NOMO-1 (cell line): Measurements from ENCODE around the gene TBCE.

Experiments
- DNase-seq, 2 experiments: peaks; one replicate each; lab custom pipeline; 2025; ENCODE audit not compliant: unreplicated experiment in 2 of 2; lab: John Stamatoyannopoulos, UW

The TBCE gene, protein sequence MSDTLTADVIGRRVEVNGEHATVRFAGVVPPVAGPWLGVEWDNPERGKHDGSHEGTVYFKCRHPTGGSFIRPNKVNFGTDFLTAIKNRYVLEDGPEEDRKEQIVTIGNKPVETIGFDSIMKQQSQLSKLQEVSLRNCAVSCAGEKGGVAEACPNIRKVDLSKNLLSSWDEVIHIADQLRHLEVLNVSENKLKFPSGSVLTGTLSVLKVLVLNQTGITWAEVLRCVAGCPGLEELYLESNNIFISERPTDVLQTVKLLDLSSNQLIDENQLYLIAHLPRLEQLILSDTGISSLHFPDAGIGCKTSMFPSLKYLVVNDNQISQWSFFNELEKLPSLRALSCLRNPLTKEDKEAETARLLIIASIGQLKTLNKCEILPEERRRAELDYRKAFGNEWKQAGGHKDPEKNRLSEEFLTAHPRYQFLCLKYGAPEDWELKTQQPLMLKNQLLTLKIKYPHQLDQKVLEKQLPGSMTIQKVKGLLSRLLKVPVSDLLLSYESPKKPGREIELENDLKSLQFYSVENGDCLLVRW

DNA sequence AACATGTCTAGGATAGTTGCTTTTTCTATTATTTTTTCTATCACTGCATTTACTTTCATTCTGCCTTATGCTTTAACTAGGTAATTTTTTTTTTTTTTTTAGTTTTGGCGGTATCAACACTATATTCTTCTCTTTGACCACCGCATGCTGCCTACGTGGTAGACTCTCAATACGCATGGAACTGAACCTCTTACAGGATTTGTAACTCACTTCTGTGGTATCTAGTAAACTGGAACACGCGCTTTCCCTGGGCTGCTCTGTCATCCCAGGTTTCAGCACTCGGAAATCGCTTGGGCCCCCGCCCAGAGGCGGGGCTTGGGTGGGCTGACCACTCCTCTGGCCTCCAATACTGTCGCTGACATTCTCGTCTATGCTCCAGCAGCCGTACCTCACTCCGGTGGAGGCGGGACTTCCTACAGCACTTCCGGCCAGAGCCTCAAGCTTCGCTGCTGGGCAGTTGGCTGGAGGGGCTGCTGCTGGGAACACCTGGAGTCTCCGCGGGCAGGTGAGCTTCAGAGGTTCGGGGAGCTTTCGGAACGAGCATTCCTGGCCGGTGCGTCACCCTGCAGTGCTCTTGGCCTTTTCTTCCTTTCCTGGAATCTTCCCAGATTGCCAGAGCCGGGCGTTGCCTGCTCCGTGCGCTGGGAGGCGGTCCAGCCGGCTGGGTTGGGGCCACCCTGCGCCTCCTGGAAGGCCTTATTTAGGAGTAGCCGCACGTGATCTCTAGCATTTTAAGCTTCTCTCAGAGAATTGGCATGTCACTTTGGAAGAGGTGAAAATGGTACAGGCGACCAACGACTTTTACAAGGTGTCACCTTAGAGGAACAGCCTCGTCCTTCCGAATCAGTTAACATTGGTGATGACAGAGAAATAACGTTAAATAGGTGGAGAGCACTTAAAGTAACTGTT is at the start of gene TBCE:
Gene TBCE, plus strand, starts transcription at position 428 of the 909 bp plus-strand sequence. CDS start 12,623 bp downstream, outside the sequence.
- peak; percentile 95 to 98 for DNase-seq

DNA sequence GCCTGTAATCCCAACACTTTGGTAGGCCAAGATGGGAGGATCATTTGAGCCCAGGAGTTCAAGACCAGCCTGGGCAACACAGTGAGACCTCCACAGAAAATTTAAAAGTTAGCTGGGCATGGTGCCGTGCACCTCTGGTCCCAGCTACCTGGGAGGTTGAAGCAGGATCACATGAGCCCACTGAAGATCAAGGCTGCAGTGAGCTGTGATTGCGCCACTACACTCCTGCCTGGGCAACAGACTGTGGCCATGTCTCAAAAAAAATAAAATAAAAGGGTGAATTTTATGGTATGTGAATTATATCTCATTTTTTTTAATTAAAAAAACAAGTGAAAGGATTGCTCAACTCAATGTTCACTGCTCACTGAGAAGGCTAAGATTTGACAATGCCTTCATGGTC is 48.0 kb upstream of the TBCE start:
- no peak for DNase-seq

DNA sequence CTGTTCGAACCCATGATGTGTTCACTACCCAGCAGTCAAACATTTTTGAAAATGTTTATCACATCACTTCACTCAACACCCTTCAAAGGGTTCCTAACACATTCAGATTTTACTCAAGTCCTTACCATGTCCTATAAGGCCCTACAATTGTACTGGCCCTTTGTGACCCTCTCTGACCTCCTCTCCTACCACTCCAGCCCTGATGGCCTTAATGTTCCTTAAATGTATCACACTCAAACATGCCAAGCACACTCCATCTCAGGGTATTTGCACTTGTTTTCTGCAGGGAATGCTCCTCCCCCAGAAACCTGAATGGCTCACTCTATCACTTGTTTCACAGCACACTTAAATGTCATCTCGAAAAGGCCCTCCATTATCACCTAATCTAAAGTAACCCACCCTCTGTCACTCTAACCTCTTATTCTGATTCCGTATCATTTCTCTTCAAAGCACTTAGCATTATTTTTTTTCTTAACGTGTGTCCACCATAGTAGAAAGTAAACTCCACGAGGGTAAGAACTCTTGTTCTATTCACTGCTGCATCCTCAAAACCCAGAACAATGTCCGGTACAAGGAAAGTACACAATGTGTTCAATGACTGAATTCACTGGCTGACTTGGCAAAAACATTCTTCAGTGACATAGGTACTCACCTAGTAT is 46.6 kb upstream of the TBCE start:
- DNase-seq = no peak

DNA sequence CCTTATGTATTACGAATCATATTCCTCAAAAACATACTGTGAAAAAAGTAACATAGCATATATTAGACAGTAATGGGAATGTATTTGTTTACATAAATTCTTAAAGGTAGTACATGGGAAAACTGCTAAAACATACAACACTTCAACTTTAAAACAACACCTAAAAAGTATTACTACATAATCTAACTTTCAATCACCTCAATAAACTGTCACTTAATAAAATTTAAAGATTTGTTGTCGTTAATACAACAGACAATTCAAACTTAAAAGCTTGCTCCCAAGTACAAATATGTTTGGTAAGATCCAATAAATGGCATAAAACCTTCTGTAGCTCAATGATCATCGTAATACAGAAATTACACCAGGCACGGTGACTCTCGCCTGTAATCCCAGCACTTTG is 42.9 kb upstream of the TBCE start:
- no peak for DNase-seq

DNA sequence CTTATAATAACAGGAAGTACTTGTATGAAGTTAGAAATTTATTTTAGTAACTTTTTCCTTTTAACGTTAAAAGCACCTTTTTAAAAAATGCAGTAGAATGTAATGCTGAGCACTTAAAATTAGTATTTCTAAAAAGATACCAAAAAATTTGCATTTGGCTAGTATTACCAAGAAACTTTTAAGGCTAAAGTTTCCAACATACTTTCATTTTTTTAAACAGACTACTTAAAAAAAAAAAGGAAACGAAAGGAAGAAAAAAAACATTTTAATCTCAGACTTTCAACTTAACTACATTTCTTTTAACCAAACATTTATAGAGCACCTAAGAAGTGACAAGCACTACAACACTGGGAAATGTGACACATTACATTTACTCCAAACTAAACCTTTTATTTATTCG is 42.1 kb upstream of the TBCE start:
- DNase-seq = peak in 1 of 2 experiments; percentile 35

DNA sequence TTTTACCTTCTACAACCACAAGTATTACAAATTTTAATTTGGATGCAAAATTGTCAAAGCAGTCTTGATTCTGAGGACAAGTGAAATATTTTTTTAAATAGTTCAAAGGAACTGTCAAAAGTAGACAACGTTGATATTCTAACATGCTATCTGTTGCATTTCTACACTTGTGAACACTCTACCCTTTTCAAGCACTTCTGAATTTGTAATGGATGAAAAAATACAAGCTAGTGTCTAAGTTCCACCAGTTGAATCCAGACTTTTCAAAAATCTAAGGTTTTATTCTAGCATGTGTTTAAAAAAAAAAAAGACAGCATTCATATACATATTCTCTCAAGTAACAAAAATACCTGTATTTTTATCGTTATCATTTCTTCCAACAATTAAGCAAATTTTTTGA is 41.4 kb upstream of the TBCE start:
- no peak for DNase-seq

DNA sequence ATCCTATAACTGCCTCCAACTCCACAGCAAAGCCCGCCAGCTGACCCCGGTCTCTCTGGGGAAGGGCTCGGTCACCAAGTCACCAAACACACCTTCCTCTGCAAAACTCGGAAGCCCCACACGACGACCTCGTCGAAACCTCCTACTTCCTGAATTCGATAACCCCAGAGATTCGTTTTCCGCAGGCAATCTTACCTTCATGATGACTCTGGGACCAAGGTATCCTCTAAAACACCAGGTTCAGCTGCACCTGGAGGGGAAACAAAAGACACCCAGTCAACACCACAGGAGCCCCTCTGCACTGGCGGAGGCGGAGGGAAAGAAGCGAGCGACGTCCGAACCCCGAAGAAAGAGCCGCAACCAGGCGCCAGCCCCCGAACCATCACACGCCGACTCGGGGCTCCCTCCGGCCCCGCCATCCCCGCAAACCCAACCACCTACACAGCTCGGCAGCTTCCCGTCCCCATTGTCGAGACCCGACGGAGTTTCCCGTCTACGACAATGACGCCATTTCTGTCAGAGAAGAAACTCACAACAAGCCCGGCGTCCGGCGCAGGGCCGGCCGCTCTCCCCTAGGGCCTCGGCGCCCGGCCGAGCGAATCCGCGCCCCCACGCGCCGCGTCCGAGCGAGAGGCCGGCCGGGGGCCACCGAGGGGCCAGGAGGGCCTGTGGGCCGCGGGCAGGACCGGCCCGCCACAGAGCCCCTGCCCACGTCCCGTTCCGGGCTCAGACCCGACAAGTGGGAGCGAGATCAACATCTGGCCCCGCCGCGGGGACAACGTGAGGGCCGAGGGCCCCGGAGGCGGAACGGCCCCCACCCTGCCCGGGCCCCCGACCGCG is 40.3 kb upstream of the TBCE start:
- peak; percentile 50 to 81 for DNase-seq

DNA sequence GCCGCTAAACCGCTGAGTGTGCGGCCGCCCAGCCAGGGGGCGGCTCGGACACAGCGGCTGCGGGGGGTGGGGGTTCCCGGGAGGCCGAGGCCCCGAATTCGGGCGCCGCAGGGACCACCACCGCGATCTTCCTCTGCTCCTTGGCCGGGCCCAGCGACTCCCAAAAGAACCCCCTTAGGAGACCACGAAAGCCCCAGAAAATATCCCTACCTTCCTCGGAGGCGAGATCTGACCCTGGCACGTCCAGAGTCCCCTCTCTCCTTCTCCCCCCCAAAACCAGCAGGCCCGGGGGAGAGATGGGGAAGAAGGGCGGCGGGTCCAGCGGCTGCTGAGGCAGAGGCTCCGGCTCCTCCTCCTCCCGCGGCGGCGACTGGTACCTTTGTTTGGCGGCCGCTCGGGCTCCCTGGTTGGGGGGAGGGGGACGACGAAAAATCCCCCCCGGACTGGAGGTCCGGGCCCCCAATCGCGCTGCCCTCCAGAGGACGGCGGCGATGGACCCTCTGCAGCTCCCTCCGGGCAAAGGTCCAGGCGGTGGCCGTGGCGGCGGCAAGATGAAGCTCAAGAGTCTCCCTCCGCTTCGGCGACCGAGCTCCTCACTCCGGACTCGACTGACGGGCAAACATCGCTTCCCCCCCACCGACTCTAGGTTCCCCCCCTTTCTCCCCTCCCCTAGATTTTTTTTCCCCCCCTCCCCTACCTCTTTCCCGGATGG is 39.5 kb upstream of the TBCE start, which contains the start of gene ARID4B:
Gene ARID4B, minus strand, starts transcription at position 621 of the 712 bp plus-strand sequence. CDS start 1,260 bp downstream, outside the sequence.
- peak in 1 of 2 experiments; percentile 28 for DNase-seq

DNA sequence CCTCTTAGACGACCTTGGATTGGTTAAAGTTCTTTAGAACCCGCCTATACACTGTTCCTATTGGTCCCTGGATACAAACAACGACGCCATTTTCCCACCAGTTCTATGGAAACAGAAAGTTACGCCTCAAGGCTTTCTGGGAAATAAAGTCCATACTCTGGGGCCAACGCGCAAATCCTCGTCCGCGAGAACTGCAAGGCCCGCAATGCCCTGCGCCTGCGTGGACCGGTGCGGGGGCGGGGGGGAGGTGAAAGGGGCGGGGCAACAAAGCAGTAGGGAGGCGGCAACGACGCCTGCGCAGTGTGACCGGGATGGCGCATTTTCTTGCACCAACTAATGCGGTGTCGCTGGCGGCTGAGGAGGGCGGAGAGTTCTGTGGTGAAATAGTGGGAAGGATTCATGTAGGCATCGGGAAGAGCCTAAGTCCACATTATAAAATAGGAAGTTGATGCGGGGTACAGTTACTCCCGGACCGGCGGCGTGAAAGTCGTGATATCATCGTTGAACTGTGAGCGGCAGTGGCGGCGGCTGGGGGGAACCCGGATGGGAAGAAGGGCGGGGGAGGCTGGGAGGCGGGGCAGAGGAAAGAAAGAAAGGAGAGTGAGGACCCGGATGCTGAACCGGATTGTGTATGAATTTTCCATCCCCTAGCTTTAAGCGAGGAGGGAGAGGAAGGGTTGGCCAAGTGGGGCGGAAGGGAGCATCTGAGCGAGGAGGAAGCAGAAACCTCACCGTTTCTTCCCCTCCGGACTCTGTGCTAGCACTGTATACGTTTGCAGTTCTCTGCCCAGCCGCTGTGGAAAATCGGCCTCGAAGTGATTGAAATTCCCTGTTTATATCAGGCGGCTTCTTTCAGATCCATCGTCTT is 38.7 kb upstream of the TBCE start, which contains the start of gene GGPS1:
Gene GGPS1, plus strand, starts transcription at position 300 of the 868 bp plus-strand sequence. CDS start 6,695 bp downstream, outside the sequence.
- peak; percentile 98 to 99 for DNase-seq

DNA sequence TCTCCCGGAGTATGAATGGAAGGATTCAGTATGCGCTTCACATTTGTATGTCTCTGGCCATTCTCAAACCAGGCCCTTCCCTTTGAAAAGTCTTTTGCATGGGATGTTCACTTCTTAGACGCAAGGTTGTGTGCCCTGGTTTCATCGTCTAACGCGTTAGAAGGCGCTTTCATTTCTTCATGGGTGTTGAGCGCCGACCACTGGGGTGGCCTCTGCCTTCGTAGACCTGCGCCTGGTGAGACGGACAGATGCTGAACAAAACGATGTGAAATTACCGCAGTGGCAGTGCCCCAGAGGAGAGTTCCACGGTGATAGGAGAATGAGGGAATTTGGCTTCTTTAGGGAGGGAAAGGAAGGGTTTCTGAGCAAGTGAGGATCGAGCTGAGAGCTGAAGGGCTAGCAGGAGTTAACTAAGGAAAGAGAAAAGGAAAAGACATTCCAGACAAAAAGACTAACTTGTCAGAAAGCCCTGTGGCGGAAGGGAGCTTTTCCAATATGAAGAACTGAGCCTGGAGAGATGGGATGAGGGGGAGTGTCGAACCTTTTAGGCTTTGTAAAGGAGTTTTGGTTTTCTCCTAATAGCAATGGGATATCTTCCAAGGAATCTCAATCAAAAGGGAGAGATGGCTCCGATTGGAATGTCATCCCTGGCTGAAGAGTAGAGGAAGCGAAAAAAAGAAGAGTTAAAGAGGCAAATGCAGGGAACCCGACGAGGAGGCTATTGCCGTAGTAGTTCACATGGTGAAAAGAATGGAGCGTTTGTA is 37.9 kb upstream of the TBCE start:
- DNase-seq = peak; percentile 45 to 81

DNA sequence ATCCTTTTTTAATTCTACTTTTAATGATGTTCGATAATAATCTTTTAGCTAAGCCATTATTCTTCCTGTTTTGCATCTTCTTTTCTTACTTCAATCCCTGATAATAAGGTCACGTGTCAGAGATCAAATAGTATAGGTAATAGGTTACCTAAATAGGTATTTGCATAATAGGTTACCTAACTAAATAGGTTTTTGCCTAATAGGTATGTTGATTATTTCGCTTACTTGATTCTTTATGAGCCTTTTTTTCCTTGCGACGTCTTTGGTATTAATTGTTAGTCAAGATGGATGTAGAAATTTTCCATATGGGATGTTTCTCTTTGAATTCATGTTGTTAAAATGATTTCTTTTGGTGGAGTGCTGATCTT is 36.3 kb upstream of the TBCE start:
- DNase-seq = no peak

DNA sequence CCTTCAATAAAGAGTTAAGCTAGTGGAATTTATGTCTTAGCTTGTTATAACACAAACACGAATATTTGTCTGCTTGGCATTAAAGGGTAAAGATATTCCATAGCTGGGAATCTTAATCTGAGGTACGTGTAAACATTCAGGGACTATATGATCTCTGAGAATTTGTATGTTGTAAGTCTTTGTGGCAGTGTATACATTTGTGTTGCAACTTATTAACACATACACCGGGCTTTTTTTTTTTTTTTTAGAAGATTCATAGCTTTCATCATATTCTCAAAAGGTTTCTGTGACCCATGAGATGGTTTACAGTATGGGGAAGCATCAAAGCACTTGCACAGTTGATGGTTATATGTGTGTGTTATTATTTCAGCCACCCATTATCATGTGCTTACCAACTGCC is 35.8 kb upstream of the TBCE start:
- peak in 1 of 2 experiments; percentile 22 for DNase-seq

DNA sequence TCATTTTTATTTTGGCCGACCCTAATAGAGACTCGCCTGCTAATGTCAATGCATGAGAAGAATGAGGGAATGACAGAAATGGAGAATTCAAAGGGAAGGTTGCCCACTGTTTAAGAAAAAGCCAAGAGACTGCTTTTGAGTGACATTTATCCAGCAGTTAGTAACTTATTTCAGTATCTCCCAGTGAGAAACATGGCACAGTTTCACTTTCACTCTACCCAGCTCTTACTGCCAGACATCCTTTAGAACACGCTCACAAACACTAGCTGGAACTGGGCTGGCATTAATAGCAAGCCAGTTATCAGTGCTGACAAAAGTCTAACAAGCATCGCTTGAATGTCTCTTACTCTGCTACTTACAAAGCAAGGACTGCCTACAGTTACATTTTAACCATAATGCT is 30.3 kb upstream of the TBCE start:
- no peak for DNase-seq

DNA sequence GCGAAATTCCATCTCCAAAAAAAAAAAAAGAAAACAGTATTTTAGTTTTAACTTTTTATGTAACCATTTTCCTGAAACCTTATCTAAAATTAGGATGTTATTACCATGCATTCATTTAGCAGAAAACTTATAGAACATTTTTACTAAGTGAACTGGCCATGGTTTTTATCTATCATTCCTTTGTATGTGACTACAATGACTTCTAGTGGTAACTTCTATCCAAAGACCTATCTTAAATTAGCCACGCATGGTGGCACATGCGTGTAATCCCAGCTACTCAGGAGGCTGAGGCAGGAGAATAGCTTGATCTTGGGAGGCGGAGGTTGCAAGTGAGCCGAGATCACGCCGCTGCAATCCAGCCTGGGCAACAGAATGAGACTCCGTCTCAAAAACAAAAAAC is 27.5 kb upstream of the TBCE start:
- no peak for DNase-seq

DNA sequence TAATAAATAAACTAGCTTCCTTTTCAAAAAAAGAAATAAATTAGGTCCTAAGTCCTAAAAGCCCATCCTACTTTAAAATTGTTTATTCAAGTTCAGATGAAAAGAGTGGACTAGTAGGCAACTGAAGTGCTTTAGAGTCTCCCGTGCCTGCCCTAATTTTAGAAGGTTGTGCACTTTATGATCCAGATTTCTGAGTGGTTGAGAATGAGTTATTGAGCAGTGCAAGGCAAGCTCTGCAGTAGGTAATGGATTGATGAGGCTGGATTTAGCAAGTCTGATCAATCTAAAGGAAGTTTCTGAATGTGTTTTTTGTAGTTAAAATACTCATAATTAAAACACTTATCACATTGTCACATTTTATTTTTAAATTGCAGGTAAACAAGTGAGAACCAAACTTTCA is 25.9 kb upstream of the TBCE start:
- DNase-seq = no peak

DNA sequence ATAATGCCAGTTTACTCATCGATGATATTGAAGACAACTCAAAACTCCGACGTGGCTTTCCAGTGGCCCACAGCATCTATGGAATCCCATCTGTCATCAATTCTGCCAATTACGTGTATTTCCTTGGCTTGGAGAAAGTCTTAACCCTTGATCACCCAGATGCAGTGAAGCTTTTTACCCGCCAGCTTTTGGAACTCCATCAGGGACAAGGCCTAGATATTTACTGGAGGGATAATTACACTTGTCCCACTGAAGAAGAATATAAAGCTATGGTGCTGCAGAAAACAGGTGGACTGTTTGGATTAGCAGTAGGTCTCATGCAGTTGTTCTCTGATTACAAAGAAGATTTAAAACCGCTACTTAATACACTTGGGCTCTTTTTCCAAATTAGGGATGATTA is 25.2 kb upstream of the TBCE start:
- no peak for DNase-seq

DNA sequence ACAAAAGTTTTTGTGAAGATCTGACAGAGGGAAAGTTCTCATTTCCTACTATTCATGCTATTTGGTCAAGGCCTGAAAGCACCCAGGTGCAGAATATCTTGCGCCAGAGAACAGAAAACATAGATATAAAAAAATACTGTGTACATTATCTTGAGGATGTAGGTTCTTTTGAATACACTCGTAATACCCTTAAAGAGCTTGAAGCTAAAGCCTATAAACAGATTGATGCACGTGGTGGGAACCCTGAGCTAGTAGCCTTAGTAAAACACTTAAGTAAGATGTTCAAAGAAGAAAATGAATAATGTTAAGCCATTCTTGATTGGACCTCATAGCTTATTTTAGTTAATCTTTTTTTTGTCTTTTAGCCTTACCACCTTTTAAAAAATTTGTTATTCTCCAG is 24.8 kb upstream of the TBCE start:
- DNase-seq = no peak

DNA sequence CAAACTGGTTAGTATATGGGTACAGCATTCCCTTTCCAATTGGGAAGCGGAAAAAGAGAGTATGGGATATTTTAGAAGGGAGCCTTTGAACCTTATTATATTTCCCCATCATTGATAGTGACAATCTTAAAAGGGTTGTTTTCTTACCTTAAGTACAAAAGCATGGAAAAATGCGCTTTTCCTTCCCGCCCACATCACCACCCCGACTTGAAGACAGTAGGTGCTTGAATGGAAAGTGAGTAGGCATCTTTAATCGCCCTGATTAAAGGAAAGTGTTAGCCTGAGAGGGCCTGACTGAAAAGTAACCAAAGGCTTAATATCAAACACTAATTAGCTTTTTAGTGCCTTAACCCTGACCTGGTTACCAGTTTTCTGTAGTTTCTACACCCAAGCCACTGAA is 23.5 kb upstream of the TBCE start:
- DNase-seq = no peak
